Measurements from ENCODE around the gene VTN.

VTN gene

GRCh38 chr17:28391401-28391800, 21.3 kb upstream of the VTN start:
- CTCF ChIA-PET = no interaction called here
- TF ChIP-seq, protein P1, sequence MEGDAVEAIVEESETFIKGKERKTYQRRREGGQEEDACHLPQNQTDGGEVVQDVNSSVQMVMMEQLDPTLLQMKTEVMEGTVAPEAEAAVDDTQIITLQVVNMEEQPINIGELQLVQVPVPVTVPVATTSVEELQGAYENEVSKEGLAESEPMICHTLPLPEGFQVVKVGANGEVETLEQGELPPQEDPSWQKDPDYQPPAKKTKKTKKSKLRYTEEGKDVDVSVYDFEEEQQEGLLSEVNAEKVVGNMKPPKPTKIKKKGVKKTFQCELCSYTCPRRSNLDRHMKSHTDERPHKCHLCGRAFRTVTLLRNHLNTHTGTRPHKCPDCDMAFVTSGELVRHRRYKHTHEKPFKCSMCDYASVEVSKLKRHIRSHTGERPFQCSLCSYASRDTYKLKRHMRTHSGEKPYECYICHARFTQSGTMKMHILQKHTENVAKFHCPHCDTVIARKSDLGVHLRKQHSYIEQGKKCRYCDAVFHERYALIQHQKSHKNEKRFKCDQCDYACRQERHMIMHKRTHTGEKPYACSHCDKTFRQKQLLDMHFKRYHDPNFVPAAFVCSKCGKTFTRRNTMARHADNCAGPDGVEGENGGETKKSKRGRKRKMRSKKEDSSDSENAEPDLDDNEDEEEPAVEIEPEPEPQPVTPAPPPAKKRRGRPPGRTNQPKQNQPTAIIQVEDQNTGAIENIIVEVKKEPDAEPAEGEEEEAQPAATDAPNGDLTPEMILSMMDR (conservative IDR thresholded peaks at IDR 0.05; ENCODE audit: low read depth) = no peak
- POLR2A ChIA-PET (ENCODE audit: low non-redundant PET) = interaction anchor here (0.6 kb wide), 1 partner anchor 39 kb away, joined by 3 read pairs; no protein-coding TSS in a partner anchor
- no peak overlapping the region for H3K27ac ChIP-seq
- DNase-seq (ENCODE audit: low spot score) = no peak

GRCh38 chr17:28390984-28391383, 20.9 kb upstream of the VTN start:
- ChIA-PET CTCF (no interaction called here), POLR2A (ENCODE audit: low non-redundant PET) (no interaction called here)
- TF ChIP-seq, protein P1 (conservative IDR thresholded peaks at IDR 0.05; ENCODE audit: low read depth) = no peak
- DNase-seq (ENCODE audit: low spot score) = no peak
- no peak overlapping the region for H3K27ac ChIP-seq

GRCh38 chr17:28390563-28390962, 20.5 kb upstream of the VTN start:
- ChIA-PET POLR2A (ENCODE audit: low non-redundant PET) (no interaction called here), CTCF (no interaction called here)
- TF ChIP-seq, protein P1 (conservative IDR thresholded peaks at IDR 0.05; ENCODE audit: low read depth) = no peak
- H3K27ac ChIP-seq = no peak overlapping the region
- no peak for DNase-seq (ENCODE audit: low spot score)

DNA sequence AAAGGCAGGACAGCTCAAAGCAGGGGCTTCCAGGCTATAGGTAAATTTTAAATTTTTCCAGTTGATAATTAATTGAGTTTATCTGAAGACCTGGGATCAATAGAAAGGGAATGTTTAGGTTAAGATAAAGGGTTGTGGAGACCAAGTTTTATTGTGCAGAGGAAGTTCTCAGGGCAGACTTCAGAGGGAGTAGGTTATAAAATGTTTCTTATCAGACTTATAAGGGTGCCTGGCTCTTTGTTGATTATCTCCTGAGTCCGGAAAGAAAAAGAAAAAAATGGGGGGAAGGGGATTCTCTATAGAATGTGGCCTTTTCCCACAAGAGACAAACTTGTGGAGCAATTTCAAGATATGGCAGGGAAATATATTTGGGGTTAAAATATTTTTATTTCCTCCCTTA, 20.0 kb upstream of the VTN start:
- ChIA-PET POLR2A (ENCODE audit: low non-redundant PET) (no interaction called here), CTCF (no interaction called here)
- TF ChIP-seq, protein P1 (conservative IDR thresholded peaks at IDR 0.05; ENCODE audit: low read depth) = no peak
- no peak for DNase-seq (ENCODE audit: low spot score)
- no peak overlapping the region for H3K27ac ChIP-seq

DNA sequence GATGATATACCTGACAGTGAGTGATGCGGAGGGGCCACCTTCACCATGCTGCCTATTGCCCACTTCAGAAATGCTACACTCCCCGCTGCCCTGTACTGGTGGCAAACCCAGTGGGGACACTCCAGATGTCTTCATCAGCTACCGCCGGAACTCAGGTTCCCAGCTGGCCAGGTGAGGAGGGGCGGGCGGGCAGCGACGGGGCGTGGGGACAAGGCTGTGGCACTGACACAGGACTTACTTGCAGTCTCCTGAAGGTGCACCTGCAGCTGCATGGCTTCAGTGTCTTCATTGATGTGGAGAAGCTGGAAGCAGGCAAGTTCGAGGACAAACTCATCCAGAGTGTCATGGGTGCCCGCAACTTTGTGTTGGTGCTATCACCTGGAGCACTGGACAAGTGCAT, 18.0 kb upstream of the VTN start:
- H3K27ac ChIP-seq = no peak overlapping the region
- TF ChIP-seq, protein P1 (conservative IDR thresholded peaks at IDR 0.05; ENCODE audit: low read depth) = no peak
- POLR2A ChIA-PET (ENCODE audit: low non-redundant PET) = no interaction called here
- CTCF ChIA-PET = interaction anchor here (0.5 kb wide), 1 partner anchor 37 kb away, joined by 3 read pairs; no protein-coding TSS in a partner anchor
- no peak for DNase-seq (ENCODE audit: low spot score)

GRCh38 chr17:28386391-28386790, 16.3 kb upstream of the VTN start:
- H3K27ac ChIP-seq = no peak overlapping the region
- no peak for DNase-seq (ENCODE audit: low spot score)
- ChIA-PET POLR2A (ENCODE audit: low non-redundant PET) (no interaction called here), CTCF (no interaction called here)
- TF ChIP-seq, protein P1 (conservative IDR thresholded peaks at IDR 0.05; ENCODE audit: low read depth) = no peak

- no peak for DNase-seq (ENCODE audit: low spot score)
- H3K27ac ChIP-seq = no peak overlapping the region
- CTCF ChIA-PET = no interaction called here
- TF ChIP-seq, protein P1 (conservative IDR thresholded peaks at IDR 0.05; ENCODE audit: low read depth) = no peak
- POLR2A ChIA-PET (ENCODE audit: low non-redundant PET) = no interaction called here
These were observed 15.3 kb upstream of the VTN start for GRCh38 chr17:28385406-28385805.
